ENCODE data around the gene USP13.
"Not testable (repeated sequence)": the region's sequence is repeated elsewhere in the genome, so short reads cannot be mapped to it uniquely, and the experiment has no call there.

The USP13 gene

GRCh38 chr3:179652447-179653095 lies at the start of gene USP13:
USP13 (plus strand) TSS chr3:179653040; CDS start chr3:179653226, 186 bp downstream.
- DNase-seq = no peak

GRCh38 chr3:179603321-179603720 lies 49.5 kb upstream of the USP13 start:
- DNase-seq = no peak

- no peak for DNase-seq
Observed at GRCh38 chr3:179603831-179604230, 49.0 kb upstream of the USP13 start.

- peak; percentile 98 for DNase-seq
Observed at GRCh38 chr3:179604321-179605078, 48.3 kb upstream of the USP13 start, which contains the start of the genes MRPL47 and NDUFB5. MRPL47 (minus strand) TSS chr3:179604638; CDS start chr3:179604624, 14 bp downstream. NDUFB5 (plus strand) TSS chr3:179604794; CDS start chr3:179604816, 22 bp downstream.

GRCh38 chr3:179606534-179607085 lies 46.2 kb upstream of the USP13 start:
- DNase-seq = no peak

- DNase-seq = no peak
Observed at GRCh38 chr3:179608931-179609720, 43.7 kb upstream of the USP13 start.

GRCh38 chr3:179610066-179610465 lies 42.8 kb upstream of the USP13 start:
- DNase-seq = no peak

- DNase-seq = no peak
Observed at GRCh38 chr3:179613807-179614206, 39.0 kb upstream of the USP13 start.

- DNase-seq = no peak
Observed at GRCh38 chr3:179615458-179616173, 37.2 kb upstream of the USP13 start.

GRCh38 chr3:179622023-179622422 lies 30.8 kb upstream of the USP13 start:
- no peak for DNase-seq

- DNase-seq = no peak
Observed at GRCh38 chr3:179624451-179624850, 28.4 kb upstream of the USP13 start.

- no peak for DNase-seq
Observed at GRCh38 chr3:179630753-179631451, 21.9 kb upstream of the USP13 start.

GRCh38 chr3:179640469-179640868 lies 12.4 kb upstream of the USP13 start:
- DNase-seq = no peak

GRCh38 chr3:179642871-179643270 lies 10.0 kb upstream of the USP13 start:
- no peak for DNase-seq

- not testable (repeated sequence) for DNase-seq
Observed at GRCh38 chr3:179643837-179644236, 9.0 kb upstream of the USP13 start.

- no peak for DNase-seq
Observed at GRCh38 chr3:179646177-179646576, 6.7 kb upstream of the USP13 start.

- no peak for DNase-seq
Observed at GRCh38 chr3:179651687-179652446, 973 bp upstream of the USP13 start.

- peak; percentile 86 for DNase-seq
Observed at GRCh38 chr3:179653096-179653797, 407 bp downstream of the USP13 start.

- DNase-seq = no peak
Observed at GRCh38 chr3:179655236-179655635, 2.4 kb downstream of the USP13 start.

- DNase-seq = no peak
Observed at GRCh38 chr3:179658606-179659005, 5.8 kb downstream of the USP13 start.
